ENCODE measurements around the gene BNC2.
"Not testable (repeated sequence)": the region's sequence is repeated elsewhere in the genome, so short reads cannot be mapped to it uniquely, and the experiment has no call there.

The BNC2 gene

GRCh38 chr9:16575986-16576245, 294.6 kb downstream of the BNC2 start:
- no peak for DNase-seq

DNA sequence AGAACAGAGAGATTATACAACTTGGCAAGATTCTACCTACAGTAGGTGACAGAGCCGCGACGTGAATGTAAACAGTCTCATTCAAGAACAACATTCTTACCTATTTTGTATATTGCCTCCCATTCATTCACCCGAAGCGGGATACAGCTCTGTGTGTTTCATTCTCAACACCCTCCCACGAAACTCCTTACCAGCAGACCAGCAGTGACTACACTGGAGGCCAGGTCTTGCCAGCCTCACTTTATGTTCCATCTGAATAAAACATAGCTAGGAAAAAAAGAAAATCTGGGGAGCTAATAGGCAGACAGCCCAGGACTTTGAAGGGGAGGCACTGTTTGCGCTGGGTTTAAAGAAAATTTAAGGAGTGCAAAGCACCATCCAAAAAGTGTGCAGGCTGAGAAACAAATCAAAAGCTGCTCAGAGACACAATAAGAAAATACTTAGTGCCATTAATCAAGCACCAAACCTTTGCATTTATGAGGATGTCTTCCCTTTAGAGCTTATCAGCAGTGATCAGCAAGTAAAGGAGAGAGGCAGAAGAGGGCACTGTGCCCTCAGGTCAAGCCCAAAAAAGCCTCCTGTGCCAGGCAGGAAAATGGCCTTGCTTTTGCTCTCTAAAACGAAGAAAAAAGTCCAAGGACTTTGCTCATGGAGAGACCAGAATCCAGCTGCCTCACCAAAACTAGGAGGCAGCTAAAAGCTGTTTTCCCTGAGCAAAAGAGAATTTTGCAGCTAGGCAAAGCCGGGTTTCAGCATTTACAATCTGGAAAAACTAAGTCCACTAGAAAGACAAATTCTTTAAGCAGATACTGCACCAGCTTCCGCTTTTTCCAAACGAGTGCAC, 295.1 kb downstream of the BNC2 start:
- DNase-seq = no peak

- no peak for DNase-seq
Measured at GRCh38 chr9:16572005-16572734, 298.3 kb downstream of the BNC2 start.

GRCh38 chr9:16571127-16571802, 299.2 kb downstream of the BNC2 start:
- no peak for DNase-seq

GRCh38 chr9:16563446-16563845, 307.0 kb downstream of the BNC2 start:
- no peak for DNase-seq

DNA sequence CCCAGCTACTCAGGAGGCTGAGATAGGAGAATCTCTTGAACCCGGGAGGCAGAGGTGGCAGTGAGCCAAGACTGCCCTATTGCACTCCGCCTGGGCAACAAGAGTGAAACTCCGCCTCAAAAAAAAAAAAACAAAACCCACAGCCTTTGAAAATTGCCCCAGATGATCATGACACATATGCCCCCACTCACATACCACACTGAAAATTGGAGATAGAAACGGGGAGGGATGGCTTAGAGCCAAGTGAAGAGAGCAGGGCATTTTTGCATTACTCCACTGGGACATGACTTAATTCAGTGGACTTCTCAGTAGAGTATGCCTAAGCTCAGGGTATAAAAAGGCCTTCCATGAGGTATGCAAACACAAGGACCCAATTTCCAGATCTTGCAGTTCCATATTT, 309.3 kb downstream of the BNC2 start:
- DNase-seq = no peak

- DNase-seq = no peak
Measured at GRCh38 chr9:16559418-16560188, 310.9 kb downstream of the BNC2 start.

GRCh38 chr9:16555802-16556201, 314.7 kb downstream of the BNC2 start:
- no peak for DNase-seq

GRCh38 chr9:16553869-16554540, 316.5 kb downstream of the BNC2 start:
- DNase-seq = no peak

DNA sequence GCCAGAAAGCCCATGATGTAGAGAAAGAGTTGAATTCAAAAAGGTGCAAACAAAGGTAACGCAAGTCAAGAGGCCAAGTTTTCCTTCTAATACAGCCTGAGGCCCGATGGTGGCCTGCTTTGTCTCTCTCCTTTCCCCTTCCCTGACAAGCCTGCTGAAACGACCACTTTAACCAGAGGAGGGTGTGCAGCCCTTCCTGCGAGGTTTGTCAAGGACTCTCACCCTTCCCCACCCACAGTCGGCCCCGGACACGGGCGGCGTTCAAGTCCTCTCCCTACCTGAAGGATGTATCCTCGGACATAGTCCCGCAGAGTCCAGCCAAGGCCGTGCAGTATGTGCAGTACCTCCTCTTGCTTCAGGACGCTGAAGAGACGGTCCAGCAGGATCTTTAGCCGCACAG, 318.2 kb downstream of the BNC2 start:
- DNase-seq = no peak

- DNase-seq = no peak
Measured at GRCh38 chr9:16551692-16552091, 318.8 kb downstream of the BNC2 start.

- DNase-seq = no peak
Measured at GRCh38 chr9:16545639-16546038, 324.8 kb downstream of the BNC2 start.

GRCh38 chr9:16544842-16545241, 325.6 kb downstream of the BNC2 start:
- no peak for DNase-seq

DNA sequence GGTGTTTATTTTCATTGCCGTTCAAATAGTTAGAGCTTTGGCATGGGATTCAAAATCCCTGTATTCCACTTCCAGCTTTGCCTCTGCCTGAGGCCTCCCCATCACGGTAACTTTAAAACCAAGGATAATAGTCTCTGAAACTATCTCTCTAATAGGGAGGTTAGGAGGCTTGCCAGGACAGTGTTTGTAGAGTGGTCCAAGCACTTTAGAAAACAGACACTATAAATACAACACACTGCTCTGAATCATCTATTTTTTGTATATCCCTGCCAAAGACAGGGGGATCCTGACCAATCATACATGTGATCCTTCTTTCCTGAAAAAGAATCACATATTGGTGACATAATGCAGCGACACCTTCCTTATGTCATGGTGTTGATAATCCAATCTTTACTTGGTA, 326.8 kb downstream of the BNC2 start:
- DNase-seq = no peak

- DNase-seq = no peak
Measured at GRCh38 chr9:16543225-16543624, 327.2 kb downstream of the BNC2 start.

DNA sequence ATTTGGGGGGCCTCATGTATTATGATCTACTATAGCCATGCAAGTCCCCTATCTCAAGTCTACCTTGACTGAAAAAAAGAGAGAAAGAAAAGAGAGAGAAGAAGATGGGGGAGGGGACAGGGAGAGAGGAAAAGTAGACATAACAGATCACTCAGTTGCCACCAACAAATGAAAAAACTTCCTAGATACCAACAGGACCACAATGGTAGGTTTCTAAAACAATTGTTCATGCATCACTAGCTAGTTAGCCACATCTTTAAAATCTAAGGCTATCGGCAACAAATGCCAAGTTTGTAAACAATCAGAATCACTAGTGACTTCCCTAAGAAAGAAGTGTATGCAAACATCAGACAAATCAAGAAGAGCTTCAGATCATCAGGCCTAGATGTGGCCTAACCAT, 328.2 kb downstream of the BNC2 start:
- no peak for DNase-seq

- no peak for DNase-seq
Measured at GRCh38 chr9:16540743-16541613, 329.5 kb downstream of the BNC2 start.

- not testable (repeated sequence) for DNase-seq
Measured at GRCh38 chr9:16539626-16540025, 330.8 kb downstream of the BNC2 start.

- no peak for DNase-seq
Measured at GRCh38 chr9:16535555-16535954, 334.9 kb downstream of the BNC2 start.

GRCh38 chr9:16532681-16533450, 337.6 kb downstream of the BNC2 start:
- DNase-seq = no peak

GRCh38 chr9:16532272-16532671, 338.2 kb downstream of the BNC2 start:
- DNase-seq = no peak

Measured in stimulated activated naive CD4-positive, alpha-beta T cell (primary cell).